ENCODE data around the gene AFF3. TPM values are rescaled to one million over a fixed set of nuclear protein-coding genes. Genes with fewer than 3 reads are reported as not detected.

AFF3 gene
- total and polyA plus RNA-seq, 4 donors: 4.2 to 90.9 (median 14.6) TPM

GRCh38 chr2:99595373-99595772 is 547.0 kb downstream of the AFF3 start:
- Histone ChIP-seq H3K9ac (ENCODE audit: insufficient read depth in 1 of 2, low read length in 2 of 2) (no peak overlapping the region), H3K36me3 (ENCODE audit: control insufficient read depth in 4 of 4, insufficient read depth in 4 of 4, low read length in 4 of 4) (peaks cover 0 to 10% (median 2%) of the 10 kb centered on the region in 4 donors), H3K4me3 (no peak overlapping the region), H3K27me3 (ENCODE audit: control insufficient read depth in 3 of 3, insufficient read depth in 3 of 3, low read length in 2 of 3) (no peaks in the 10 kb centered on the region), H3K4me1 (ENCODE audit: control insufficient read depth in 5 of 5, insufficient read depth in 5 of 5, low read length in 5 of 5) (no peaks in the 10 kb centered on the region), H3K27ac (ENCODE audit: low read depth in 1 of 2, low read length in 1 of 2) (no peak overlapping the region), H3K9me3 (ENCODE audit: control insufficient read depth in 4 of 4, insufficient read depth in 3 of 4, low read length in 3 of 4) (no peaks in the 10 kb centered on the region)
- ATAC-seq (ENCODE audit: insufficient read depth, low FRiP score): no peak
- TF ChIP-seq CTCF (IDR thresholded peaks at IDR 0.05; ENCODE audit: control extremely low read depth, extremely low read depth): no peak
- 95 to 97% methylated on average over 3 of the region's 3 CpGs for WGBS, 2 donors
- no peak for DNase-seq

- Histone ChIP-seq H3K4me1 (ENCODE audit: control insufficient read depth in 5 of 5, insufficient read depth in 5 of 5, low read length in 5 of 5) (no peaks in the 10 kb centered on the region), H3K9me3 (ENCODE audit: control insufficient read depth in 4 of 4, insufficient read depth in 3 of 4, low read length in 3 of 4) (no peaks in the 10 kb centered on the region), H3K4me3 (no peak overlapping the region), H3K9ac (ENCODE audit: insufficient read depth in 1 of 2, low read length in 2 of 2) (no peak overlapping the region), H3K27me3 (ENCODE audit: control insufficient read depth in 3 of 3, insufficient read depth in 3 of 3, low read length in 2 of 3) (no peaks in the 10 kb centered on the region), H3K36me3 (ENCODE audit: control insufficient read depth in 4 of 4, insufficient read depth in 4 of 4, low read length in 4 of 4) (peaks cover 0 to 14% (median 2%) of the 10 kb centered on the region in 4 donors), H3K27ac (ENCODE audit: low read depth in 1 of 2, low read length in 1 of 2) (no peak overlapping the region)
- 88 to 94% methylated on average over 54 of the region's 54 CpGs for WGBS, 2 donors
- TF ChIP-seq CTCF (IDR thresholded peaks at IDR 0.05; ENCODE audit: control extremely low read depth, extremely low read depth): no peak
- ATAC-seq (ENCODE audit: insufficient read depth, low FRiP score) (no peak), DNase-seq (no peak)
Observed at GRCh38 chr2:99593692-99594427, 548.5 kb downstream of the AFF3 start.

GRCh38 chr2:99576775-99577174 is 565.6 kb downstream of the AFF3 start:
- no peak for TF ChIP-seq CTCF (IDR thresholded peaks at IDR 0.05; ENCODE audit: control extremely low read depth, extremely low read depth)
- Histone ChIP-seq H3K27me3 (ENCODE audit: control insufficient read depth in 3 of 3, insufficient read depth in 3 of 3, low read length in 2 of 3) (no peaks in the 10 kb centered on the region), H3K9ac (ENCODE audit: insufficient read depth in 1 of 2, low read length in 2 of 2) (no peak overlapping the region), H3K4me1 (ENCODE audit: control insufficient read depth in 5 of 5, insufficient read depth in 5 of 5, low read length in 5 of 5) (no peaks in the 10 kb centered on the region), H3K36me3 (ENCODE audit: control insufficient read depth in 4 of 4, insufficient read depth in 4 of 4, low read length in 4 of 4) (peaks cover 0 to 14% (median 9%) of the 10 kb centered on the region in 4 donors), H3K27ac (ENCODE audit: low read depth in 1 of 2, low read length in 1 of 2) (no peak overlapping the region), H3K4me3 (no peak overlapping the region), H3K9me3 (ENCODE audit: control insufficient read depth in 4 of 4, insufficient read depth in 3 of 4, low read length in 3 of 4) (no peaks in the 10 kb centered on the region)
- whole genome bisulfite sequencing, 2 donors: 42 to 70% methylated on average over 3 of the region's 3 CpGs
- ATAC-seq (ENCODE audit: insufficient read depth, low FRiP score): no peak
- no peak for DNase-seq

All from lung (tissue), 12 donors.